Measurements from ENCODE around the gene NOL7. TPM values are rescaled to one million over a fixed set of nuclear protein-coding genes. Genes with fewer than 3 reads are reported as not detected.

Gene NOL7
- total and polyA plus RNA-seq, 2 donors (not counting 3 experiments of a cell fraction or from before 2014, with no cell fraction given) = 36.3 to 80.0 TPM

DNA sequence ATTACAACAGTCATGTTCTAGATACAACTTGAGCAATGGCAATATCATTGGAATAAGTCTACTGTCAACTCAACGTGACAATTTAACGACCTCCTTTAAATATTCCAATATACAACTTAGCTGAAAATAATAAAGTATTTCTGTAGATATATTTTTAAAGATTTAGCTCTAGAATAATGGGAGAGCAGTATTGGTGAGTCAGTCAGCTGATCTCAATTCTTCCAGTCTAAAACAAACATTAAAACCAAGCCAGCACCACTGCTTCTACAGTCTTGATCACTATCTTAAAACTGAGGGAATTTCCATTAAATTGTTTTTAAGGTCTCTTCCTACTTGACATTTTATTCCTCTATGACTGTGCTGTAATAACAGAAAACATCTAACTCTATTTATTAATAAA, 38.2 kb downstream of the NOL7 start:
- Histone ChIP-seq H3K9me1 (replicated peaks; ENCODE audit: control insufficient read depth, extremely low read depth, insufficient read depth, low read length) (no peaks in the 10 kb centered on the region), H3K79me2 (ENCODE audit: control insufficient read depth, insufficient read depth, low read length) (peaks cover 2% of the 10 kb centered on the region), H3K4me3 (replicated peaks in 1 of 3; ENCODE audit: insufficient read depth in 1 of 3, low read depth in 1 of 3, low read length in 3 of 3) (no peak overlapping the region), H2AFZ (ENCODE audit: low read depth, low read length) (no peak overlapping the region), H3K9ac (replicated peaks; ENCODE audit: extremely low read depth, insufficient read depth, low read length) (no peak overlapping the region), H3K4me2 (ENCODE audit: insufficient read depth, low read length) (peak overlapping the region; percentile 52), H3K9me3 (replicated peaks; ENCODE audit: control insufficient read depth, insufficient read depth, low read length) (no peaks in the 10 kb centered on the region), H3K27me3 (ENCODE audit: control insufficient read depth in 2 of 2, insufficient read depth in 2 of 2, low read length in 2 of 2) (no peaks in the 10 kb centered on the region), H3K4me1 (ENCODE audit: control insufficient read depth, extremely low read depth, insufficient read depth, low read length) (peaks cover 14% of the 10 kb centered on the region), H4K20me1 (replicated peaks; ENCODE audit: control insufficient read depth, extremely low read depth, insufficient read depth, low read length) (no peaks in the 10 kb centered on the region), H3K36me3 (ENCODE audit: control insufficient read depth in 2 of 2, extremely low read depth in 1 of 2, insufficient read depth in 2 of 2, low read length in 2 of 2) (no peaks in the 10 kb centered on the region), H3K27ac (ENCODE audit: insufficient read depth, low read depth, low read length) (peak overlapping the region; percentile 21)
- POLR2A ChIA-PET = no interaction called here
- BruUV-seq (replicated peaks) = no TSS peak
- TF ChIP-seq, protein P1, sequence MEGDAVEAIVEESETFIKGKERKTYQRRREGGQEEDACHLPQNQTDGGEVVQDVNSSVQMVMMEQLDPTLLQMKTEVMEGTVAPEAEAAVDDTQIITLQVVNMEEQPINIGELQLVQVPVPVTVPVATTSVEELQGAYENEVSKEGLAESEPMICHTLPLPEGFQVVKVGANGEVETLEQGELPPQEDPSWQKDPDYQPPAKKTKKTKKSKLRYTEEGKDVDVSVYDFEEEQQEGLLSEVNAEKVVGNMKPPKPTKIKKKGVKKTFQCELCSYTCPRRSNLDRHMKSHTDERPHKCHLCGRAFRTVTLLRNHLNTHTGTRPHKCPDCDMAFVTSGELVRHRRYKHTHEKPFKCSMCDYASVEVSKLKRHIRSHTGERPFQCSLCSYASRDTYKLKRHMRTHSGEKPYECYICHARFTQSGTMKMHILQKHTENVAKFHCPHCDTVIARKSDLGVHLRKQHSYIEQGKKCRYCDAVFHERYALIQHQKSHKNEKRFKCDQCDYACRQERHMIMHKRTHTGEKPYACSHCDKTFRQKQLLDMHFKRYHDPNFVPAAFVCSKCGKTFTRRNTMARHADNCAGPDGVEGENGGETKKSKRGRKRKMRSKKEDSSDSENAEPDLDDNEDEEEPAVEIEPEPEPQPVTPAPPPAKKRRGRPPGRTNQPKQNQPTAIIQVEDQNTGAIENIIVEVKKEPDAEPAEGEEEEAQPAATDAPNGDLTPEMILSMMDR (IDR thresholded peaks at IDR 0.05; ENCODE audit: extremely low read depth in 1 of 2, insufficient read depth in 1 of 2, low read depth in 1 of 2, low read length in 2 of 2) = no peak
- TF ChIP-seq GATA2 (IDR thresholded peaks at IDR 0.05; ENCODE audit: insufficient read depth, insufficient read length, low read depth, low read length) (peak; percentile 38), POLR2AphosphoS5 (IDR thresholded peaks at IDR 0.05; ENCODE audit: insufficient read depth, low read depth, low read length) (no peak)
- FAIRE-seq = peak; percentile 74
- dilution Hi-C loops (cut with MboI; ENCODE audit: extremely low pct_ligation_motif_present, low sequenced_read_pairs) = no loop called here
- peak; percentile 89 for DNase-seq (ENCODE audit: low read depth, low spot score)
- CTCF ChIA-PET = interaction anchor here (0.9 to 1.6 kb wide), 5 partner anchors 11 to 59 kb away, joined by 3 to 7 read pairs (median 6); partner anchors contain the start of genes NOL7 and RANBP9
- intact Hi-C loops (cut with micrococcal nuclease) = loop anchor here (2.0 kb wide), 1 partner anchor 58 kb away; the partner anchor contains the start of gene RANBP9

DNA sequence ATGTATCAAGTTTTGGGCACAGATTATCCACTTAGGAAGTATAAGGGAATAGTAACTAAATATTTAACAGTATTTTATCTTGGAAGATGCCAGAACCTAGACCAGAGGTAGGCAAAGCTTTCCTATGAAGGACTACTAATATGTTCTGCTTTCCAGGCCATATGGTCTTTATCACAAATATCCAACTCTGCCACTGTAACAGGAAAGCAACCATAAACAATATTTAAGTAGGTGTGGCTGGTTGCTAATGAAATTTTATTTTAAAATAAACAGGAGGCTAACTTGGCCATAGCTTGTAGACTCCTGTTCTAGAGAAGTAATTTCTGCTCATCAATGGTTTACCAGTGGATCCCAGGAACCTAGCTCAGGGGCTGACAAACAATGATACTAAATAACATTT, 39.4 kb downstream of the NOL7 start:
- peaks cover 3% of the 10 kb centered on the region for H4K20me1 ChIP-seq (replicated peaks; ENCODE audit: control insufficient read depth, extremely low read depth, insufficient read depth, low read length)
- no peak overlapping the region for H3K4me3 ChIP-seq (replicated peaks in 1 of 3; ENCODE audit: insufficient read depth in 1 of 3, low read depth in 1 of 3, low read length in 3 of 3)
- DNase-seq (ENCODE audit: low read depth, low spot score) = peak; percentile 42
- H3K4me2 ChIP-seq (ENCODE audit: insufficient read depth, low read length) = no peak overlapping the region
- peaks cover 9% of the 10 kb centered on the region for H3K79me2 ChIP-seq (ENCODE audit: control insufficient read depth, insufficient read depth, low read length)
- no peaks in the 10 kb centered on the region for H3K36me3 ChIP-seq (ENCODE audit: control insufficient read depth in 2 of 2, extremely low read depth in 1 of 2, insufficient read depth in 2 of 2, low read length in 2 of 2)
- no peak overlapping the region for H3K9ac ChIP-seq (replicated peaks; ENCODE audit: extremely low read depth, insufficient read depth, low read length)
- CTCF ChIA-PET = interaction anchor here (0.6 to 1.1 kb wide), 2 partner anchors 10 to 30 kb away, joined by 3 read pairs; no protein-coding TSS in a partner anchor
- dilution Hi-C loops (cut with MboI; ENCODE audit: extremely low pct_ligation_motif_present, low sequenced_read_pairs) (no loop called here), intact Hi-C loops (cut with micrococcal nuclease) (no loop called here)
- no TSS peak for BruUV-seq (replicated peaks)
- no peak overlapping the region for H3K27ac ChIP-seq (ENCODE audit: insufficient read depth, low read depth, low read length)
- H3K9me3 ChIP-seq (replicated peaks; ENCODE audit: control insufficient read depth, insufficient read depth, low read length) = no peaks in the 10 kb centered on the region
- no peak for TF ChIP-seq EZH2 (IDR thresholded peaks at IDR 0.05; ENCODE audit: borderline replicate concordance, low read depth, low read length, severe bottlenecking)
- TF ChIP-seq, protein P2, sequence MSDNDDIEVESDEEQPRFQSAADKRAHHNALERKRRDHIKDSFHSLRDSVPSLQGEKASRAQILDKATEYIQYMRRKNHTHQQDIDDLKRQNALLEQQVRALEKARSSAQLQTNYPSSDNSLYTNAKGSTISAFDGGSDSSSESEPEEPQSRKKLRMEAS (IDR thresholded peaks at IDR 0.05; ENCODE audit: insufficient read depth, insufficient read length) = no peak
- no peak for TF ChIP-seq POLR2AphosphoS5 (IDR thresholded peaks at IDR 0.05; ENCODE audit: insufficient read depth, low read depth, low read length)
- no peak for TF ChIP-seq JUN (IDR thresholded peaks at IDR 0.05; ENCODE audit: borderline replicate concordance, insufficient read depth, insufficient read length, low read depth)
- TF ChIP-seq, protein P1 (IDR thresholded peaks at IDR 0.05; ENCODE audit: extremely low read depth in 1 of 2, insufficient read depth in 1 of 2, low read depth in 1 of 2, low read length in 2 of 2) = no peak
- no peak for TF ChIP-seq MYC (IDR thresholded peaks at IDR 0.05; ENCODE audit: low read depth, low read length)
- no peak for TF ChIP-seq POLR2A (IDR thresholded peaks at IDR 0.05; ENCODE audit: low read depth, low read length)
- TF ChIP-seq GATA2 (IDR thresholded peaks at IDR 0.05; ENCODE audit: insufficient read depth, insufficient read length, low read depth, low read length) = no peak
- TF ChIP-seq FOS (IDR thresholded peaks at IDR 0.05; ENCODE audit: borderline replicate concordance, insufficient read depth, low read length) = no peak
- no peaks in the 10 kb centered on the region for H3K27me3 ChIP-seq (ENCODE audit: control insufficient read depth in 2 of 2, insufficient read depth in 2 of 2, low read length in 2 of 2)
- no peak overlapping the region for H2AFZ ChIP-seq (ENCODE audit: low read depth, low read length)
- no peak for FAIRE-seq
- peaks cover 14% of the 10 kb centered on the region for H3K4me1 ChIP-seq (ENCODE audit: control insufficient read depth, extremely low read depth, insufficient read depth, low read length)
- no peaks in the 10 kb centered on the region for H3K9me1 ChIP-seq (replicated peaks; ENCODE audit: control insufficient read depth, extremely low read depth, insufficient read depth, low read length)
- POLR2A ChIA-PET = no interaction called here
